OCI-LY3 (cell line): Measurements from ENCODE around the gene RANBP1.

ENCODE experiments used
- H2AFZ ChIP-seq: fragments of 200-600, 300-600 bp; shearing (Covaris generic); 2 replicates; pipeline ENCODE4 v1.6.0; 2014; ENCODE audit warnings: antibody characterized with exemption, low read depth, low read length
- H3K27ac ChIP-seq: fragments of 200-600, 300-600 bp; sonication (generic); 2 replicates; pipeline ENCODE4 v1.5.1; 2014; ENCODE audit warnings: mild to moderate bottlenecking, low read length, moderate library complexity, mixed read lengths
- H3K27me3 ChIP-seq: fragments of 200-600, 300-600 bp; sonication (generic); 2 replicates; pipeline ENCODE4 v1.6.1; 2014; ENCODE audit warnings: low read depth, low read length, mixed read lengths
- H3K36me3 ChIP-seq: fragments of 200-600, 300-600 bp; sonication (generic); replicated peaks from 2 replicates; pipeline ENCODE3; 2014; ENCODE audit warnings: low read depth, low read length, mixed read lengths
- H3K4me1 ChIP-seq: fragments of 300-600, 200-600 bp; sonication (generic); 2 replicates; pipeline ENCODE4 v1.6.1; 2014; ENCODE audit warnings: low read length, mixed read lengths
- H3K4me2 ChIP-seq: fragments of 200-600, 300-600 bp; sonication (generic); 2 replicates; pipeline ENCODE4 v1.6.1; 2014; ENCODE audit warnings: low read length, mixed read lengths
- H3K4me3 ChIP-seq: fragments of 300-600, 200-600 bp; sonication (generic); 2 replicates; pipeline ENCODE4 v1.5.1; 2014; ENCODE audit warnings: antibody characterized with exemption, mild to moderate bottlenecking, low read length, moderate library complexity
- H3K79me2 ChIP-seq: fragments of 300-600, 200-600 bp; shearing (Covaris generic); 2 replicates; pipeline ENCODE4 v1.6.1; 2014; ENCODE audit warnings: mild to moderate bottlenecking, low read length, mixed read lengths
- H3K9ac ChIP-seq: fragments of 300-600, 200-600 bp; shearing (Covaris generic); 2 replicates; pipeline ENCODE4 v1.6.0; 2014; ENCODE audit warnings: mild to moderate bottlenecking, low read length, moderate library complexity
- H3K9me3 ChIP-seq: fragments of 200-600, 300-600 bp; shearing (Covaris generic); 2 replicates; pipeline ENCODE4 v1.6.1; 2014; ENCODE audit warnings: low read length, mixed read lengths; ENCODE audit not compliant: insufficient read depth
- H4K20me1 ChIP-seq: fragments of 200-600, 300-600 bp; sonication (generic); 2 replicates; pipeline ENCODE4 v1.6.1; 2016; ENCODE audit warnings: low read length, mixed read lengths; ENCODE audit not compliant: insufficient read depth
- EZH2phosphoT487 ChIP-seq: fragments of 200-600 bp; shearing (Covaris generic); IDR thresholded peaks from 2 replicates; pipeline ENCODE4 v1.6.1; 2018; ENCODE audit warnings: antibody characterized with exemption, mixed run types, low read depth
- TF ChIP-seq, protein P1 (sequence below): fragments of 200-600, 300-600 bp; sonication (generic); IDR thresholded peaks from 2 replicates; pipeline ENCODE4 v1.5.1; 2014; ENCODE audit warnings: antibody characterized with exemption, low read length, low read depth

RANBP1 gene

GRCh38 chr22:20102203-20102780, 13.6 kb upstream of the RANBP1 start:
- H2AFZ ChIP-seq, result no peak overlapping the region
- peaks cover 5% of the 10 kb centered on the region; the same call in 1 of the 2 replicates for H4K20me1 ChIP-seq
- TF ChIP-seq, protein P1, sequence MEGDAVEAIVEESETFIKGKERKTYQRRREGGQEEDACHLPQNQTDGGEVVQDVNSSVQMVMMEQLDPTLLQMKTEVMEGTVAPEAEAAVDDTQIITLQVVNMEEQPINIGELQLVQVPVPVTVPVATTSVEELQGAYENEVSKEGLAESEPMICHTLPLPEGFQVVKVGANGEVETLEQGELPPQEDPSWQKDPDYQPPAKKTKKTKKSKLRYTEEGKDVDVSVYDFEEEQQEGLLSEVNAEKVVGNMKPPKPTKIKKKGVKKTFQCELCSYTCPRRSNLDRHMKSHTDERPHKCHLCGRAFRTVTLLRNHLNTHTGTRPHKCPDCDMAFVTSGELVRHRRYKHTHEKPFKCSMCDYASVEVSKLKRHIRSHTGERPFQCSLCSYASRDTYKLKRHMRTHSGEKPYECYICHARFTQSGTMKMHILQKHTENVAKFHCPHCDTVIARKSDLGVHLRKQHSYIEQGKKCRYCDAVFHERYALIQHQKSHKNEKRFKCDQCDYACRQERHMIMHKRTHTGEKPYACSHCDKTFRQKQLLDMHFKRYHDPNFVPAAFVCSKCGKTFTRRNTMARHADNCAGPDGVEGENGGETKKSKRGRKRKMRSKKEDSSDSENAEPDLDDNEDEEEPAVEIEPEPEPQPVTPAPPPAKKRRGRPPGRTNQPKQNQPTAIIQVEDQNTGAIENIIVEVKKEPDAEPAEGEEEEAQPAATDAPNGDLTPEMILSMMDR, result no peak
- TF ChIP-seq EZH2phosphoT487, result no peak
- H3K4me1 ChIP-seq, result no peaks in the 10 kb centered on the region
- no peak overlapping the region for H3K4me3 ChIP-seq
- no peaks in the 10 kb centered on the region for H3K9me3 ChIP-seq
- H3K27me3 ChIP-seq, result no peaks in the 10 kb centered on the region
- H3K36me3 ChIP-seq, result peaks cover 55% of the 10 kb centered on the region
- no peaks in the 10 kb centered on the region for H3K79me2 ChIP-seq
- H3K4me2 ChIP-seq, result no peak overlapping the region
- H3K9ac ChIP-seq, result no peak overlapping the region
- H3K27ac ChIP-seq, result no peak overlapping the region

GRCh38 chr22:20105456-20106204, 10.3 kb upstream of the RANBP1 start:
- H3K79me2 ChIP-seq, result no peaks in the 10 kb centered on the region

GRCh38 chr22:20106205-20106848, 9.6 kb upstream of the RANBP1 start:
- Histone ChIP-seq H3K4me2 (no peak overlapping the region), H3K27me3 (no peaks in the 10 kb centered on the region), H3K36me3 (peaks cover 65% of the 10 kb centered on the region), H3K4me1 (no peaks in the 10 kb centered on the region), H3K9ac (no peak overlapping the region), H4K20me1 (peaks cover 8% of the 10 kb centered on the region; the same call in 1 of the 2 replicates), H3K27ac (no peak overlapping the region), H3K79me2 (no peaks in the 10 kb centered on the region), H3K4me3 (no peak overlapping the region), H3K9me3 (no peaks in the 10 kb centered on the region), H2AFZ (no peak overlapping the region)
- TF ChIP-seq, protein P1, result no peak
- no peak for TF ChIP-seq EZH2phosphoT487

More at GRCh38 chr22:20105456-20106204, 10.3 kb upstream of the RANBP1 start:
- Histone ChIP-seq H3K4me3 (no peak overlapping the region), H3K36me3 (peaks cover 62% of the 10 kb centered on the region), H3K4me2 (no peak overlapping the region), H4K20me1 (peaks cover 5% of the 10 kb centered on the region; the same call in 1 of the 2 replicates), H3K9me3 (no peaks in the 10 kb centered on the region), H3K27ac (no peak overlapping the region), H3K27me3 (no peaks in the 10 kb centered on the region), H3K4me1 (no peaks in the 10 kb centered on the region), H2AFZ (no peak overlapping the region), H3K9ac (no peak overlapping the region)
- no peak for TF ChIP-seq EZH2phosphoT487
- TF ChIP-seq, protein P1, result no peak

DNA sequence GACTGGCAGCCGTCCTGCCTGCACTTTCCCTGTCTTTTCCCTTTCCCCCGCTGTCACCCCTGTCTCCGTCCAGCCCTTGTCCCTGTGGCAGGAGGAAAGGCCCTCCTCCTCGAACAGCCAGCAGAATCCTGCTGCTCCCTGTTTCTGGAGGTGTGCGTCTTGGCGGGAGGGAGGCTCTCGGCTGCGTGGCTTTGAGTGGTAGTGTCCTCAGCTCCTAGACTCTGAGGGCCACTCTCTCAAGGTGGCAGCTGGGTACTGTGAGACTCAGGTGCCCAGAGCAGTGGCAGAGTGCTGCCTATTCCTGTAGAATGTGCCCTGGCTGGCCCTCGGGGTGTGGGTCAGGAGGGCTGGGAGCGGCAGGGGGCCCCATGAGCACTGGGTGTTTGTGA, 9.1 kb upstream of the RANBP1 start:
- H3K4me2 ChIP-seq, result no peak overlapping the region
- H3K79me2 ChIP-seq, result no peaks in the 10 kb centered on the region
- H3K4me3 ChIP-seq, result no peak overlapping the region
- H2AFZ ChIP-seq, result no peak overlapping the region
- no peak overlapping the region for H3K27ac ChIP-seq
- peaks cover 8% of the 10 kb centered on the region; the same call in 1 of the 2 replicates for H4K20me1 ChIP-seq
- no peaks in the 10 kb centered on the region for H3K9me3 ChIP-seq
- H3K36me3 ChIP-seq, result peaks cover 64% of the 10 kb centered on the region
- H3K4me1 ChIP-seq, result no peaks in the 10 kb centered on the region
- no peak overlapping the region for H3K9ac ChIP-seq
- TF ChIP-seq, protein P1, result no peak
- TF ChIP-seq EZH2phosphoT487, result no peak
- no peaks in the 10 kb centered on the region for H3K27me3 ChIP-seq
